OCI-LY1 (cell line): ENCODE measurements around the gene GSG1L.

Source experiments
- EZH2 ChIP-seq: fragments of 200-600 bp; sonication (generic), shearing (Covaris generic); IDR thresholded peaks from 2 replicates; pipeline ENCODE4 v1.8.0; 2017; ENCODE audit warnings: borderline replicate concordance, mixed run types, mild to moderate bottlenecking, antibody characterized with exemption, low read length, moderate library complexity, mixed read lengths
- TF ChIP-seq, protein P1 (sequence below): fragments of 200-600 bp; sonication (generic), shearing (Covaris generic); IDR thresholded peaks from 2 replicates; pipeline ENCODE4 v1.5.1; 2017; ENCODE audit warnings: mild to moderate bottlenecking, antibody characterized with exemption, low read length, moderate library complexity, mixed read lengths

DNA sequence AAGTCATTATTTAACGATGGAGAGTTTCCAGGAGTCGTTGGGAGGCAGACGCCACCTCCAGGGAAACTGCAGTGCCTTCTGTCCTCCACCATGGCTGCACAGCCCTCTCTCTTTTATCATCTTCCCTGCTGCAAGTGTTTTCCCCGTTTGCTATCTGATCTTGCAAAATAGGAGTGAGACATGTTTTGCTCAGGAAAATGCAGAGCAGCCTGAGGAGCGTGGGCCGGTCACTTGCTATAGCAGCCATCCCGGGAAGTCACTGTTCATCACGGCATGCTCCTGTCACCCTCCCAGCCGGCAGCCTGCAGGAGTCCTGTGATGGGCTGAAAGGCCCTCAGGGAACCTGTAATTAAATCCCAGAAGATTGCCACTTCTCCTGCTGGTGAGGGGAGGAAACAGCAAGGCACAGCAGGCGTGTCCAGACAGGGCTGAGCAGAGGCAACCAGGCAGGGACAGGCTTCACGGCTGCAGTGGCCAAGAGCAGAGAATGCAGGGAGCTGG is 143.1 kb downstream of the GSG1L start:
- TF ChIP-seq, protein P1, sequence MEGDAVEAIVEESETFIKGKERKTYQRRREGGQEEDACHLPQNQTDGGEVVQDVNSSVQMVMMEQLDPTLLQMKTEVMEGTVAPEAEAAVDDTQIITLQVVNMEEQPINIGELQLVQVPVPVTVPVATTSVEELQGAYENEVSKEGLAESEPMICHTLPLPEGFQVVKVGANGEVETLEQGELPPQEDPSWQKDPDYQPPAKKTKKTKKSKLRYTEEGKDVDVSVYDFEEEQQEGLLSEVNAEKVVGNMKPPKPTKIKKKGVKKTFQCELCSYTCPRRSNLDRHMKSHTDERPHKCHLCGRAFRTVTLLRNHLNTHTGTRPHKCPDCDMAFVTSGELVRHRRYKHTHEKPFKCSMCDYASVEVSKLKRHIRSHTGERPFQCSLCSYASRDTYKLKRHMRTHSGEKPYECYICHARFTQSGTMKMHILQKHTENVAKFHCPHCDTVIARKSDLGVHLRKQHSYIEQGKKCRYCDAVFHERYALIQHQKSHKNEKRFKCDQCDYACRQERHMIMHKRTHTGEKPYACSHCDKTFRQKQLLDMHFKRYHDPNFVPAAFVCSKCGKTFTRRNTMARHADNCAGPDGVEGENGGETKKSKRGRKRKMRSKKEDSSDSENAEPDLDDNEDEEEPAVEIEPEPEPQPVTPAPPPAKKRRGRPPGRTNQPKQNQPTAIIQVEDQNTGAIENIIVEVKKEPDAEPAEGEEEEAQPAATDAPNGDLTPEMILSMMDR: no peak
- no peak for TF ChIP-seq EZH2
